OCI-LY3 (cell line): ENCODE data around the gene SRSF12.

ENCODE experiments used
- H2AFZ ChIP-seq: fragments of 200-600, 300-600 bp; shearing (Covaris generic); 2 replicates; pipeline ENCODE4 v1.6.0; 2014; ENCODE audit warnings: antibody characterized with exemption, low read depth, low read length
- H3K27ac ChIP-seq: fragments of 200-600, 300-600 bp; sonication (generic); 2 replicates; pipeline ENCODE4 v1.5.1; 2014; ENCODE audit warnings: mild to moderate bottlenecking, low read length, moderate library complexity, mixed read lengths
- H3K27me3 ChIP-seq: fragments of 200-600, 300-600 bp; sonication (generic); 2 replicates; pipeline ENCODE4 v1.6.1; 2014; ENCODE audit warnings: low read depth, low read length, mixed read lengths
- H3K36me3 ChIP-seq: fragments of 200-600, 300-600 bp; sonication (generic); replicated peaks from 2 replicates; pipeline ENCODE3; 2014; ENCODE audit warnings: low read depth, low read length, mixed read lengths
- H3K4me1 ChIP-seq: fragments of 300-600, 200-600 bp; sonication (generic); 2 replicates; pipeline ENCODE4 v1.6.1; 2014; ENCODE audit warnings: low read length, mixed read lengths
- H3K4me2 ChIP-seq: fragments of 200-600, 300-600 bp; sonication (generic); 2 replicates; pipeline ENCODE4 v1.6.1; 2014; ENCODE audit warnings: low read length, mixed read lengths
- H3K4me3 ChIP-seq: fragments of 300-600, 200-600 bp; sonication (generic); 2 replicates; pipeline ENCODE4 v1.5.1; 2014; ENCODE audit warnings: antibody characterized with exemption, mild to moderate bottlenecking, low read length, moderate library complexity
- H3K79me2 ChIP-seq: fragments of 300-600, 200-600 bp; shearing (Covaris generic); 2 replicates; pipeline ENCODE4 v1.6.1; 2014; ENCODE audit warnings: mild to moderate bottlenecking, low read length, mixed read lengths
- H3K9ac ChIP-seq: fragments of 300-600, 200-600 bp; shearing (Covaris generic); 2 replicates; pipeline ENCODE4 v1.6.0; 2014; ENCODE audit warnings: mild to moderate bottlenecking, low read length, moderate library complexity
- H3K9me3 ChIP-seq: fragments of 200-600, 300-600 bp; shearing (Covaris generic); 2 replicates; pipeline ENCODE4 v1.6.1; 2014; ENCODE audit warnings: low read length, mixed read lengths; ENCODE audit not compliant: insufficient read depth
- H4K20me1 ChIP-seq: fragments of 200-600, 300-600 bp; sonication (generic); 2 replicates; pipeline ENCODE4 v1.6.1; 2016; ENCODE audit warnings: low read length, mixed read lengths; ENCODE audit not compliant: insufficient read depth
- CTCF ChIP-seq: fragments of 200-600, 300-600 bp; sonication (generic); IDR thresholded peaks from 2 replicates; pipeline ENCODE4 v1.5.1; 2014; ENCODE audit warnings: antibody characterized with exemption, low read length, low read depth
- EZH2phosphoT487 ChIP-seq: fragments of 200-600 bp; shearing (Covaris generic); IDR thresholded peaks from 2 replicates; pipeline ENCODE4 v1.6.1; 2018; ENCODE audit warnings: antibody characterized with exemption, mixed run types, low read depth

Gene SRSF12

GRCh38 chr6:89079511-89080234 is 38.2 kb downstream of the SRSF12 start:
- TF ChIP-seq CTCF: no peak
- TF ChIP-seq EZH2phosphoT487: no peak
- Histone ChIP-seq H3K9ac (peak overlapping the region; percentile 79), H3K27ac (peak overlapping the region; percentile 47), H3K79me2 (peaks cover 30% of the 10 kb centered on the region), H3K36me3 (peaks cover 22% of the 10 kb centered on the region), H2AFZ (peak overlapping the region; percentile 98), H3K9me3 (no peaks in the 10 kb centered on the region), H4K20me1 (peaks cover 23% of the 10 kb centered on the region), H3K4me3 (peak overlapping the region; percentile 94), H3K4me1 (peaks cover 13% of the 10 kb centered on the region), H3K4me2 (peak overlapping the region; percentile 91), H3K27me3 (no peaks in the 10 kb centered on the region)

GRCh38 chr6:89073840-89074239 is 44.0 kb downstream of the SRSF12 start:
- Histone ChIP-seq H3K79me2 (no peaks in the 10 kb centered on the region), H2AFZ (no peak overlapping the region), H3K4me3 (no peak overlapping the region), H3K36me3 (no peaks in the 10 kb centered on the region), H4K20me1 (no peaks in the 10 kb centered on the region), H3K4me1 (no peaks in the 10 kb centered on the region), H3K9me3 (no peaks in the 10 kb centered on the region), H3K4me2 (no peak overlapping the region), H3K9ac (no peak overlapping the region), H3K27ac (no peak overlapping the region), H3K27me3 (no peaks in the 10 kb centered on the region)
- TF ChIP-seq EZH2phosphoT487 (no peak), CTCF (no peak)

- TF ChIP-seq CTCF: no peak
- no peak for TF ChIP-seq EZH2phosphoT487
- H3K27ac ChIP-seq: no peak overlapping the region
- no peak overlapping the region for H2AFZ ChIP-seq
- H3K4me1 ChIP-seq: no peaks in the 10 kb centered on the region
- no peaks in the 10 kb centered on the region for H4K20me1 ChIP-seq
- no peak overlapping the region for H3K4me3 ChIP-seq
- H3K36me3 ChIP-seq: no peaks in the 10 kb centered on the region
- H3K4me2 ChIP-seq: no peak overlapping the region
- H3K9me3 ChIP-seq: no peaks in the 10 kb centered on the region
- H3K79me2 ChIP-seq: no peaks in the 10 kb centered on the region
- no peak overlapping the region for H3K9ac ChIP-seq
- H3K27me3 ChIP-seq: no peaks in the 10 kb centered on the region
Observed at GRCh38 chr6:89073014-89073620, 44.8 kb downstream of the SRSF12 start.

GRCh38 chr6:89071036-89071435 is 46.8 kb downstream of the SRSF12 start:
- Histone ChIP-seq H3K27me3 (no peaks in the 10 kb centered on the region), H2AFZ (no peak overlapping the region), H3K27ac (no peak overlapping the region), H3K9ac (no peak overlapping the region), H3K4me2 (no peak overlapping the region), H3K36me3 (no peaks in the 10 kb centered on the region), H3K79me2 (no peaks in the 10 kb centered on the region), H3K4me3 (no peak overlapping the region), H3K4me1 (no peaks in the 10 kb centered on the region), H3K9me3 (no peaks in the 10 kb centered on the region), H4K20me1 (no peaks in the 10 kb centered on the region)
- TF ChIP-seq EZH2phosphoT487: no peak
- TF ChIP-seq CTCF: no peak
